ENCODE results near the gene SPOCK2. TPM values are rescaled to one million over a fixed set of nuclear protein-coding genes. Genes with fewer than 3 reads are reported as not detected.
"Not testable (repeated sequence)": the region's sequence is repeated elsewhere in the genome, so short reads cannot be mapped to it uniquely, and the experiment has no call there.

The SPOCK2 gene
- total RNA-seq, 4 donors from 2014 or later: 2.1 to 9.9 (median 5.0) TPM

DNA sequence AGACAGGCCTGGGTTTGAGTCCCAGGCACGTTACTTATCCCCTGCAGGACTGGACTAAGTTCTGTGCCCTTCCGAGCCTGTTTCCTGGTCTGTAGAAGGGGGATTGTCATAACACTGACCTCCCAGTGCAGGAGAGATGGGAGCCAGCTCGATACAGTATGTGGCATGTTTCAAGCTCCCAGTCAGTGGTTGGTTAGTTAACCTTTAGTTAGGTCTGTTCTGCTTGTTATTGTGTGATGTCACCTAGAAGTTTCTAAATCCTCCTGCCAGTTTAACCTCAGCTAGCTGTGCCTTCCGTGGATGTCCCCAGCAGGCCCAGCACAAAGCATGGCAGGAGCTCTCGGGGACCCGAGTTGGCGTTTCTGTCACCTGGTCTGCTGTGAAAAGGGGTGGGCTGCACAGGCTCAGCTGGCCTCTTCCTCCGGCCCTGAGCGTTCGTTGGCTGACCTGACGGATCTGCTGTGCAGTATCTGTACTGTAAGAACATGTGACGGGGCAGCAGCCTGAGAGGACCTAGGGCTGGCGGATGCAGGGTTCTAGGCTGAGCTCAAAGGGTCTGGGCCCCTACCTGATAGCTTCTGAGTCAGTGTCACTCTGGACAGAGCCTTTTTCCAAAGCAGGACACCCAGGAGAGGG is 53.0 kb downstream of the SPOCK2 start:
- 86 to 88% methylated on average over 13 of the region's 13 CpGs for WGBS, 2 donors
- TF ChIP-seq EP300 (IDR thresholded peaks at IDR 0.05) (no peak), POLR2A (IDR thresholded peaks at IDR 0.05) (no peak), CTCF (IDR thresholded peaks at IDR 0.05) (no peak)
- Histone ChIP-seq H3K9me3 (no peaks in the 10 kb centered on the region), H3K27me3 (no peaks in the 10 kb centered on the region), H3K36me3 (no peaks in the 10 kb centered on the region), H3K4me1 (peaks cover 0 to 24% (median 2%) of the 10 kb centered on the region in 4 donors), H3K27ac (no peak overlapping the region), H3K4me3 (no peak overlapping the region)
- DNase-seq (ENCODE audit: low spot score in 2 of 2): no peak

DNA sequence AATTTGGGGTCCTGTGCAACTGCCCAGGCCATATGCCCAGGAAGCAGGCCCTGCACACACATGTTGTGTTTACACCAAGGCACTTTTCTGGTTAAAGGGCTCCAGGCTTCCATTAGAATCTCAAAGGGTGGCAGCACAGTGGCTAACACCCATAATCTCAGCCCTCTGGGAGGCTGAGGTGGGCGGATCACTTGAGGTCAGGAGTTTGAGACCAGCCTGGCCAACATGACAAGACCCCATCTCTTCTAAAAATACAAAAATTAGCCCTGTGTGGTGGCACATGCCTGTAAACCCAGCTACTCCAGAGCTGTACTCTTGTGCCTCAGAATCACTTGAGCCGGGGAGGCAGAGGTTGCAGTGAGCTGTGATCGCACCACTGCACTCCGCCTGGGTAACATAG is 53.6 kb downstream of the SPOCK2 start:
- H3K27me3 ChIP-seq: no peaks in the 10 kb centered on the region
- no peak for DNase-seq (ENCODE audit: low spot score in 2 of 2)
- no peak for TF ChIP-seq CTCF (IDR thresholded peaks at IDR 0.05)
- TF ChIP-seq POLR2A (IDR thresholded peaks at IDR 0.05): no peak
- TF ChIP-seq EP300 (IDR thresholded peaks at IDR 0.05): no peak
- H3K36me3 ChIP-seq: no peaks in the 10 kb centered on the region
- H3K4me3 ChIP-seq: no peak overlapping the region
- H3K9me3 ChIP-seq: no peaks in the 10 kb centered on the region
- peaks cover 0 to 30% (median 3%) of the 10 kb centered on the region in 4 donors for H3K4me1 ChIP-seq
- H3K27ac ChIP-seq: no peak overlapping the region
- WGBS, 2 donors: 92 to 96% methylated on average over 4 of the region's 4 CpGs

- Histone ChIP-seq H3K27me3 (no peaks in the 10 kb centered on the region), H3K36me3 (no peaks in the 10 kb centered on the region), H3K4me3 (no peak overlapping the region), H3K9me3 (no peaks in the 10 kb centered on the region), H3K4me1 (peaks cover 0 to 29% (median 3%) of the 10 kb centered on the region in 4 donors), H3K27ac (peak overlapping the region in 1 of 4 donors; percentile 4)
- no peak for DNase-seq (ENCODE audit: low spot score in 2 of 2)
- TF ChIP-seq CTCF (IDR thresholded peaks at IDR 0.05) (no peak), EP300 (IDR thresholded peaks at IDR 0.05) (no peak), POLR2A (IDR thresholded peaks at IDR 0.05) (no peak)
- 45 to 52% methylated on average over 12 of the region's 12 CpGs for WGBS, 2 donors
These were observed 54.3 kb downstream of the SPOCK2 start for GRCh38 chr10:72034040-72034499.

GRCh38 chr10:72032409-72033162 is 55.8 kb downstream of the SPOCK2 start:
- H3K9me3 ChIP-seq; H3K27ac ChIP-seq; H3K36me3 ChIP-seq; H3K27me3 ChIP-seq; DNase-seq (ENCODE audit: low spot score in 2 of 2); H3K4me3 ChIP-seq: not testable (repeated sequence)
- WGBS, 2 donors: 81 to 83% methylated on average over 11 of the region's 11 CpGs
- H3K4me1 ChIP-seq: peaks cover 0 to 15% (median 3%) of the 10 kb centered on the region in 4 donors

DNA sequence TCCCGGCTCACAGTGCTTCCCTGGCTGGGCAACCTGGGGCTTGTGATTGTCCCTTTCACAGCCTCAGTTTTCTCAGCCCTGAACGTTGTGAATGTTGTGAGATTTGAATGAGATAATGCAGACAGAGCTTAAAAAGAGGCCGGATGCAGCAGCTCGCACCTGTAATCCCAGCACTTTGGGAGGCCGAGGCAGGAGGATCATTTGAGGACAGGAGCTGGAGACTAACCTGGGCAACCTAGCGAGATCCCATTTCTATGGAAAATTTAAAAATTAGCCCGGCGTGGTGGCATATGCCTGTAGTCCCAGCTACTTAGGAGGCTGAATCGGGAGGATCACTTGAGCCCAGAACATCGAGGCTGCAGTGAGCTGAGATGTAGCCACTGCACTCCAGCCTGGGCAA is 56.6 kb downstream of the SPOCK2 start:
- Histone ChIP-seq H3K36me3 (no peaks in the 10 kb centered on the region), H3K9me3 (no peaks in the 10 kb centered on the region), H3K4me1 (peaks cover 0 to 23% (median 5%) of the 10 kb centered on the region in 4 donors), H3K4me3 (no peak overlapping the region), H3K27me3 (no peaks in the 10 kb centered on the region), H3K27ac (peak overlapping the region in 1 of 4 donors; percentile 4)
- no peak for DNase-seq (ENCODE audit: low spot score in 2 of 2)
- WGBS, 2 donors: 88 to 92% methylated on average over 10 of the region's 10 CpGs
- no peak for TF ChIP-seq EP300 (IDR thresholded peaks at IDR 0.05)
- no peak for TF ChIP-seq CTCF (IDR thresholded peaks at IDR 0.05)
- no peak for TF ChIP-seq POLR2A (IDR thresholded peaks at IDR 0.05)
